ENCODE data around the gene SPRY1. TPM values are rescaled to one million over a fixed set of nuclear protein-coding genes. Genes with fewer than 3 reads are reported as not detected.

SPRY1 gene
- total RNA-seq, 4 donors from 2014 or later = 216 to 444 (median 274) TPM

- DNase-seq (ENCODE audit: low spot score in 2 of 2) = no peak
- TF ChIP-seq CTCF (IDR thresholded peaks at IDR 0.05) (no peak), POLR2A (IDR thresholded peaks at IDR 0.05) (no peak)
- intact Hi-C loops (cut with DNase I; ENCODE audit: low total_unique reads) = no loop called here
- WGBS, 2 donors = 95 to 97% methylated on average over 3 of the region's 3 CpGs
- no peak overlapping the region for H3K4me3 ChIP-seq (ENCODE audit: low read depth, poor library complexity, severe bottlenecking)
These were observed 33.4 kb downstream of the SPRY1 start for GRCh38 chr4:123430031-123430430.

- DNase-seq (ENCODE audit: low spot score in 2 of 2) = no peak
- intact Hi-C loops (cut with DNase I; ENCODE audit: low total_unique reads) = no loop called here
- 92 to 95% methylated on average over 2 of the region's 2 CpGs for WGBS, 2 donors
- no peak overlapping the region for H3K4me3 ChIP-seq (ENCODE audit: low read depth, poor library complexity, severe bottlenecking)
- TF ChIP-seq POLR2A (IDR thresholded peaks at IDR 0.05) (no peak), CTCF (IDR thresholded peaks at IDR 0.05) (no peak)
These were observed 33.9 kb downstream of the SPRY1 start for GRCh38 chr4:123430501-123430900.

- no peak for DNase-seq (ENCODE audit: low spot score in 2 of 2)
- intact Hi-C loops (cut with DNase I; ENCODE audit: low total_unique reads) = no loop called here
- H3K4me3 ChIP-seq (ENCODE audit: low read depth, poor library complexity, severe bottlenecking) = no peak overlapping the region
- TF ChIP-seq CTCF (IDR thresholded peaks at IDR 0.05) = no peak
- no peak for TF ChIP-seq POLR2A (IDR thresholded peaks at IDR 0.05)
- 90 to 96% methylated on average over 7 of the region's 7 CpGs for WGBS, 2 donors
These were observed 37.0 kb downstream of the SPRY1 start for GRCh38 chr4:123433573-123433972.

GRCh38 chr4:123433976-123434375 is 37.4 kb downstream of the SPRY1 start:
- intact Hi-C loops (cut with DNase I; ENCODE audit: low total_unique reads) = no loop called here
- TF ChIP-seq POLR2A (IDR thresholded peaks at IDR 0.05) = no peak
- no peak for TF ChIP-seq CTCF (IDR thresholded peaks at IDR 0.05)
- DNase-seq (ENCODE audit: low spot score in 2 of 2) = no peak
- no peak overlapping the region for H3K4me3 ChIP-seq (ENCODE audit: low read depth, poor library complexity, severe bottlenecking)
- WGBS, 2 donors = 86 to 87% methylated on average over 9 of the region's 9 CpGs

GRCh38 chr4:123435246-123436113 is 38.9 kb downstream of the SPRY1 start:
- intact Hi-C loops (cut with DNase I; ENCODE audit: low total_unique reads) = no loop called here
- H3K4me3 ChIP-seq (ENCODE audit: low read depth, poor library complexity, severe bottlenecking) = no peak overlapping the region
- no peak for TF ChIP-seq CTCF (IDR thresholded peaks at IDR 0.05)
- TF ChIP-seq POLR2A (IDR thresholded peaks at IDR 0.05) = no peak
- 96 to 98% methylated on average over 42 of the region's 43 CpGs for WGBS, 2 donors
- DNase-seq (ENCODE audit: low spot score in 2 of 2) = no peak

Measured in lower leg skin (tissue), 4 donors.